HG02884 (cell line): ENCODE measurements around the gene PCAT7.
"Not testable (repeated sequence)": the region's sequence is repeated elsewhere in the genome, so short reads cannot be mapped to it uniquely, and the experiment has no call there.

ENCODE experiments used
- ATAC-seq: cut with Tn5 transposase; IDR thresholded peaks from one replicate; pipeline ENCODE4 v1.9.1; 2021; ENCODE audit warnings: mild to moderate bottlenecking, moderate library complexity; ENCODE audit not compliant: unreplicated experiment

PCAT7 gene

GRCh38 chr9:94560237-94560636 lies 5.4 kb downstream of the PCAT7 start:
- no peak for ATAC-seq

- no peak for ATAC-seq
These were observed 8.7 kb downstream of the PCAT7 start for GRCh38 chr9:94563548-94563947.

- not testable (repeated sequence) for ATAC-seq
These were observed 9.4 kb downstream of the PCAT7 start for GRCh38 chr9:94564279-94564678.

GRCh38 chr9:94566550-94566949 lies 11.7 kb downstream of the PCAT7 start:
- no peak for ATAC-seq

GRCh38 chr9:94567271-94567670 lies 12.4 kb downstream of the PCAT7 start:
- ATAC-seq = no peak

GRCh38 chr9:94568250-94568889 lies 13.5 kb downstream of the PCAT7 start:
- ATAC-seq = no peak

- no peak for ATAC-seq
These were observed 14.3 kb downstream of the PCAT7 start for GRCh38 chr9:94568972-94569712.

- no peak for ATAC-seq
These were observed 21.2 kb downstream of the PCAT7 start for GRCh38 chr9:94576131-94576530.

- ATAC-seq = no peak
These were observed 22.2 kb downstream of the PCAT7 start for GRCh38 chr9:94577036-94577435.

GRCh38 chr9:94577571-94577970 lies 22.7 kb downstream of the PCAT7 start:
- no peak for ATAC-seq

- no peak for ATAC-seq
These were observed 26.8 kb downstream of the PCAT7 start for GRCh38 chr9:94581728-94582127.

- no peak for ATAC-seq
These were observed 29.7 kb downstream of the PCAT7 start for GRCh38 chr9:94584555-94584954.

- ATAC-seq = no peak
These were observed 31.4 kb downstream of the PCAT7 start for GRCh38 chr9:94586316-94586715.

GRCh38 chr9:94586814-94587213 lies 31.9 kb downstream of the PCAT7 start:
- no peak for ATAC-seq

GRCh38 chr9:94588681-94589080 lies 33.8 kb downstream of the PCAT7 start:
- ATAC-seq = no peak

- not testable (repeated sequence) for ATAC-seq
These were observed 36.2 kb downstream of the PCAT7 start for GRCh38 chr9:94591046-94591545.

GRCh38 chr9:94591876-94592275 lies 37.0 kb downstream of the PCAT7 start:
- no peak for ATAC-seq

GRCh38 chr9:94592683-94593082 lies 37.8 kb downstream of the PCAT7 start:
- not testable (repeated sequence) for ATAC-seq

- no peak for ATAC-seq
These were observed 38.8 kb downstream of the PCAT7 start, which contains the start of gene FBP2 for GRCh38 chr9:94593459-94594345. Gene FBP2, minus strand, starts transcription at chr9:94593824. Its CDS starts 98 bp downstream, at chr9:94593726.

GRCh38 chr9:94599102-94599501 lies 44.2 kb downstream of the PCAT7 start:
- ATAC-seq = no peak

- ATAC-seq = no peak
These were observed 45.4 kb downstream of the PCAT7 start for GRCh38 chr9:94600258-94600657.
